ENCODE measurements around the gene OSBPL3. TPM values are rescaled to one million over a fixed set of nuclear protein-coding genes. Genes with fewer than 3 reads are reported as not detected.

OSBPL3 gene
- total and polyA plus RNA-seq, 10 donors, result 10.3 to 33.9 (median 26.8) TPM

GRCh38 chr7:24866004-24866615 is 113.9 kb downstream of the OSBPL3 start:
- WGBS, 5 donors, result 79 to 87% (median 82%) methylated on average over 12 of the region's 12 CpGs
- Histone ChIP-seq H3K36me3 (peaks cover 0 to 75% (median 4%) of the 10 kb centered on the region in 6 donors), H3K9me3 (no peaks in the 10 kb centered on the region), H3K27me3 (replicated peaks in 1 of 7) (no peaks in the 10 kb centered on the region), H3K4me1 (peaks cover 0 to 6% (median 0%) of the 10 kb centered on the region in 6 donors), H3K27ac (no peak overlapping the region), H3K4me3 (no peak overlapping the region)
- TF ChIP-seq POLR2A (IDR thresholded peaks at IDR 0.05), result no peak
- no peak for TF ChIP-seq POLR2AphosphoS5 (IDR thresholded peaks at IDR 0.05)
- TF ChIP-seq CTCF (IDR thresholded peaks at IDR 0.05 in 8 of 11, conservative IDR thresholded peaks at IDR 0.05 in 3 of 11), result no peak
- intact Hi-C loops (cut with DNase I; ENCODE audit: low total_unique reads), result no loop called here
- DNase-seq, result no peak

GRCh38 chr7:24864214-24864817 is 115.7 kb downstream of the OSBPL3 start:
- Histone ChIP-seq H3K9me3 (no peaks in the 10 kb centered on the region), H3K4me3 (no peak overlapping the region), H3K27me3 (replicated peaks in 1 of 7) (no peaks in the 10 kb centered on the region), H3K36me3 (peaks cover 0 to 70% (median 2%) of the 10 kb centered on the region in 6 donors), H3K4me1 (peaks cover 0 to 6% (median 0%) of the 10 kb centered on the region in 6 donors), H3K27ac (no peak overlapping the region)
- TF ChIP-seq POLR2AphosphoS5 (IDR thresholded peaks at IDR 0.05), result no peak
- TF ChIP-seq POLR2A (IDR thresholded peaks at IDR 0.05), result no peak
- TF ChIP-seq CTCF (IDR thresholded peaks at IDR 0.05 in 8 of 11, conservative IDR thresholded peaks at IDR 0.05 in 3 of 11), result no peak
- DNase-seq, result no peak
- intact Hi-C loops (cut with DNase I; ENCODE audit: low total_unique reads), result no loop called here
- 89 to 95% (median 94%) methylated on average over 6 of the region's 6 CpGs for WGBS, 5 donors

- no peak for TF ChIP-seq POLR2A (IDR thresholded peaks at IDR 0.05)
- no peak for TF ChIP-seq POLR2AphosphoS5 (IDR thresholded peaks at IDR 0.05)
- TF ChIP-seq CTCF (IDR thresholded peaks at IDR 0.05 in 8 of 11, conservative IDR thresholded peaks at IDR 0.05 in 3 of 11), result no peak
- Histone ChIP-seq H3K4me3 (no peak overlapping the region), H3K27me3 (replicated peaks in 1 of 7) (no peaks in the 10 kb centered on the region), H3K4me1 (peaks cover 0 to 6% (median 0%) of the 10 kb centered on the region in 6 donors), H3K36me3 (peaks cover 0 to 66% (median 3%) of the 10 kb centered on the region in 6 donors), H3K9me3 (no peaks in the 10 kb centered on the region), H3K27ac (no peak overlapping the region)
- no peak for DNase-seq
- intact Hi-C loops (cut with DNase I; ENCODE audit: low total_unique reads), result no loop called here
Measured at GRCh38 chr7:24863626-24864025, 116.4 kb downstream of the OSBPL3 start.

GRCh38 chr7:24862461-24862860 is 117.5 kb downstream of the OSBPL3 start:
- 93 to 100% (median 96%) methylated on average over 1 of the region's 1 CpG for WGBS, 5 donors
- TF ChIP-seq POLR2AphosphoS5 (IDR thresholded peaks at IDR 0.05), result no peak
- no peak for TF ChIP-seq CTCF (IDR thresholded peaks at IDR 0.05 in 8 of 11, conservative IDR thresholded peaks at IDR 0.05 in 3 of 11)
- TF ChIP-seq POLR2A (IDR thresholded peaks at IDR 0.05), result no peak
- H3K4me1 ChIP-seq, result peaks cover 0 to 6% (median 0%) of the 10 kb centered on the region in 6 donors
- H3K36me3 ChIP-seq, result peaks cover 0 to 65% (median 6%) of the 10 kb centered on the region in 6 donors
- no peaks in the 10 kb centered on the region for H3K9me3 ChIP-seq
- intact Hi-C loops (cut with DNase I; ENCODE audit: low total_unique reads), result no loop called here
- no peak overlapping the region for H3K27ac ChIP-seq
- no peak overlapping the region for H3K4me3 ChIP-seq
- no peaks in the 10 kb centered on the region for H3K27me3 ChIP-seq (replicated peaks in 1 of 7)
- no peak for DNase-seq
